HepG2 (cell line): ENCODE measurements around the gene INAFM2. TPM values are rescaled to one million over a fixed set of nuclear protein-coding genes. Genes with fewer than 3 reads are reported as not detected.
A peak's percentile ranks its signal among the peaks of the same experiment; 100 is the strongest.

Experiments used
- ARHGAP35 ChIP-seq: sonication (generic); formaldehyde crosslinking; IDR thresholded peaks from 2 replicates; pipeline ENCODE4 v1.9.0; 2022; ENCODE audit warnings: mild to moderate bottlenecking, inconsistent platforms, moderate library complexity, missing genetic modification reagents, borderline replicate concordance
- ATF7 ChIP-seq, 2 experiments: fragments of 450-650 bp in 1 of 2; sonication (generic) in 1 of 2; formaldehyde crosslinking in 1 of 2; IDR thresholded peaks; 2 replicates each; pipeline versions ENCODE4 v1.4.0 to v1.6.1; 2016 to 2020; ENCODE audit warnings: antibody characterized with exemption in 1 of 2, mild to moderate bottlenecking in 1 of 2, missing genetic modification reagents in 1 of 2
- JUNB ChIP-seq: sonication (generic); formaldehyde crosslinking; IDR thresholded peaks from 2 replicates; pipeline ENCODE4 v1.8.0; 2022; ENCODE audit warnings: missing genetic modification reagents, mild to moderate bottlenecking, borderline replicate concordance
- MTERF4 ChIP-seq: sonication (generic); formaldehyde crosslinking; IDR thresholded peaks from 2 replicates; pipeline ENCODE4 v1.8.0; 2023; ENCODE audit warnings: mild to moderate bottlenecking, missing genetic modification reagents
- NBN ChIP-seq: fragments of 450-650 bp; conservative IDR thresholded peaks from 2 replicates; pipeline ENCODE4 v1.6.1; 2017
- NR1H2 ChIP-seq: sonication (generic); formaldehyde crosslinking; IDR thresholded peaks from 2 replicates; pipeline ENCODE4 v1.8.1; 2022; ENCODE audit warnings: low read depth, missing genetic modification reagents, borderline replicate concordance
- RCOR2 ChIP-seq: IDR thresholded peaks from 2 replicates; pipeline ENCODE4 v1.6.1; 2016; ENCODE audit warnings: missing biosample characterization, missing genetic modification reagents
- REL ChIP-seq: sonication (generic); formaldehyde crosslinking; conservative IDR thresholded peaks from 2 replicates; pipeline ENCODE4 v1.8.0; 2022; ENCODE audit warnings: mild to moderate bottlenecking, missing genetic modification reagents, moderate library complexity
- RFXANK ChIP-seq: IDR thresholded peaks from 2 replicates; pipeline ENCODE4 v1.6.1; 2016
- SATB2 ChIP-seq: sonication (generic); formaldehyde crosslinking; IDR thresholded peaks from 2 replicates; pipeline ENCODE4 v1.5.0; 2020; ENCODE audit warnings: missing genetic modification reagents
- STAT6 ChIP-seq: sonication (generic); formaldehyde crosslinking; IDR thresholded peaks from 2 replicates; pipeline ENCODE4 v1.4.0; 2020; ENCODE audit warnings: missing genetic modification reagents, mild to moderate bottlenecking, borderline replicate concordance
- TAF15 ChIP-seq: fragments of 200-400 bp; formaldehyde crosslinking; IDR thresholded peaks from one replicate; pipeline ENCODE4 v1.6.1; 2018; ENCODE audit warnings: mild to moderate bottlenecking, low read depth, low read length; ENCODE audit not compliant: poor library complexity, severe bottlenecking
- YY1 ChIP-seq: IDR thresholded peaks from 2 replicates; pipeline ENCODE4 v1.6.1; 2011; ENCODE audit warnings: low read length, low read depth, moderate library complexity, mild to moderate bottlenecking; ENCODE audit not compliant: insufficient read depth, insufficient replicate concordance
- ZNF207 ChIP-seq: fragments of 450-650 bp; IDR thresholded peaks from 2 replicates; pipeline ENCODE4 v1.6.1; 2016; ENCODE audit warnings: antibody characterized with exemption, borderline replicate concordance
- ZNF30 ChIP-seq: sonication (generic); formaldehyde crosslinking; IDR thresholded peaks from 2 replicates; pipeline ENCODE4 v1.5.0; 2020; ENCODE audit warnings: mild to moderate bottlenecking, missing genetic modification reagents
- ZNF343 ChIP-seq: sonication (generic); formaldehyde crosslinking; IDR thresholded peaks from 2 replicates; pipeline ENCODE4 v1.4.0; 2020; ENCODE audit warnings: mild to moderate bottlenecking, missing genetic modification reagents
- ZNF441 ChIP-seq: sonication (generic); formaldehyde crosslinking; IDR thresholded peaks from 2 replicates; pipeline ENCODE4 v1.7.0; 2021; ENCODE audit warnings: missing genetic modification reagents, borderline replicate concordance
- ZNF468 ChIP-seq: sonication (generic); formaldehyde crosslinking; IDR thresholded peaks from 2 replicates; pipeline ENCODE4 v1.8.0; 2022; ENCODE audit warnings: mild to moderate bottlenecking, moderate library complexity, missing genetic modification reagents
- ZNF501 ChIP-seq: sonication (generic); formaldehyde crosslinking; IDR thresholded peaks from 2 replicates; pipeline ENCODE4 v1.5.1; 2020; ENCODE audit warnings: mild to moderate bottlenecking, moderate library complexity, missing genetic modification reagents
- ZNF674 ChIP-seq: sonication (generic); formaldehyde crosslinking; IDR thresholded peaks from 2 replicates; pipeline ENCODE4 v1.5.0; 2020; ENCODE audit warnings: low read depth, mild to moderate bottlenecking, missing genetic modification reagents
- ZNF710 ChIP-seq: sonication (generic); formaldehyde crosslinking; IDR thresholded peaks from 2 replicates; pipeline ENCODE4 v1.5.0; 2020; ENCODE audit warnings: mild to moderate bottlenecking, missing genetic modification reagents, borderline replicate concordance
- ZNF75D ChIP-seq: sonication (generic); formaldehyde crosslinking; IDR thresholded peaks from 2 replicates; pipeline ENCODE4 v1.8.1; 2023; ENCODE audit warnings: missing genetic modification reagents, mild to moderate bottlenecking, borderline replicate concordance
- ZNF773 ChIP-seq: sonication (generic); formaldehyde crosslinking; IDR thresholded peaks from 2 replicates; pipeline ENCODE4 v1.4.0; 2020; ENCODE audit warnings: missing genetic modification reagents, borderline replicate concordance
- polyA plus RNA-seq, 8 experiments: library from polyadenylated mRNA; depleted of rRNA in 3 of 8; stranded (reverse) in 7 of 8; unstranded in 1 of 8; fragments of >200 nt; fragmentation: Illumina TruSeq in 4 of 8; extraction: Trizol in 4 of 8; gene quantifications; 2 replicates each; pipeline versions ENCODE4 v1.2.1 to v1.2.3, GENCODE V29; 2011 to 2016; ENCODE audit warnings: low read depth in 4 of 8, missing spikeins in 1 of 8, mixed read lengths in 1 of 8; ENCODE audit not compliant: insufficient read depth in 1 of 8
- total RNA-seq, 5 experiments: library from RNA; depleted of rRNA; stranded (reverse); fragments of >200 nt; fragmentation: Illumina TruSeq; extraction: Trizol; gene quantifications; 2 replicates each; pipeline ENCODE4 v1.2.3, GENCODE V29; 2016; ENCODE audit warnings: low read depth in 1 of 5

INAFM2 gene
- total and polyA plus RNA-seq, 2 of the 13 experiments (the other 11 are each of a cell fraction or from before 2014, with no cell fraction given) = 5.5 to 6.5 TPM

GRCh38 chr15:40282147-40282868 is 41.2 kb upstream of the INAFM2 start (continued):
- TF ChIP-seq ARHGAP35 (CRISPR knock-in tag) (no peak), ZNF75D (CRISPR knock-in tag) (no peak), ATF7 (IDR thresholded peaks at IDR 0.05) (no peak), ATF7 (CRISPR knock-in tag; IDR thresholded peaks at IDR 0.05) (no peak), STAT6 (CRISPR knock-in tag) (no peak), NR1H2 (CRISPR knock-in tag) (0 out of 2 replicates have a peak, but pooled peaks have one; percentile 21), ZNF501 (no peak), ZNF207 (no peak), RFXANK (CRISPR knock-in tag) (no peak), YY1 (peak; percentile 33), JUNB (CRISPR knock-in tag) (no peak), REL (CRISPR knock-in tag) (no peak), ZNF343 (CRISPR knock-in tag) (no peak), NBN (no peak), ZNF468 (no peak), TAF15 (no peak), RCOR2 (no peak), ZNF441 (CRISPR knock-in tag) (no peak), ZNF674 (CRISPR knock-in tag) (no peak), SATB2 (CRISPR knock-in tag) (0 out of 2 replicates have a peak, but pooled peaks have one; percentile 22), ZNF773 (CRISPR knock-in tag) (peak; percentile 62; the same call in 1 of the 2 replicates), ZNF30 (CRISPR knock-in tag) (no peak), MTERF4 (CRISPR knock-in tag) (0 out of 2 replicates have a peak, but pooled peaks have one; percentile 43), ZNF710 (CRISPR knock-in tag) (no peak)
